H4 (cell line): ENCODE results near the gene SUPT20H. TPM values are rescaled to one million over a fixed set of nuclear protein-coding genes. Genes with fewer than 3 reads are reported as not detected.

Experiments
- DNase-seq: peaks from one replicate; pipeline ENCODE4 v3.0.0-alpha.2; 2015; ENCODE audit warnings: low spot score
- total RNA-seq: library from RNA; depleted of rRNA; stranded (reverse); fragments of >200 nt; shearing (Covaris generic); gene quantifications from 2 replicates; pipeline ENCODE4 v1.2.3, GENCODE V29; 2014; rRNA removed

Gene SUPT20H
- total RNA-seq, 1 experiment from 2014 or later, result 23.8 TPM

DNA sequence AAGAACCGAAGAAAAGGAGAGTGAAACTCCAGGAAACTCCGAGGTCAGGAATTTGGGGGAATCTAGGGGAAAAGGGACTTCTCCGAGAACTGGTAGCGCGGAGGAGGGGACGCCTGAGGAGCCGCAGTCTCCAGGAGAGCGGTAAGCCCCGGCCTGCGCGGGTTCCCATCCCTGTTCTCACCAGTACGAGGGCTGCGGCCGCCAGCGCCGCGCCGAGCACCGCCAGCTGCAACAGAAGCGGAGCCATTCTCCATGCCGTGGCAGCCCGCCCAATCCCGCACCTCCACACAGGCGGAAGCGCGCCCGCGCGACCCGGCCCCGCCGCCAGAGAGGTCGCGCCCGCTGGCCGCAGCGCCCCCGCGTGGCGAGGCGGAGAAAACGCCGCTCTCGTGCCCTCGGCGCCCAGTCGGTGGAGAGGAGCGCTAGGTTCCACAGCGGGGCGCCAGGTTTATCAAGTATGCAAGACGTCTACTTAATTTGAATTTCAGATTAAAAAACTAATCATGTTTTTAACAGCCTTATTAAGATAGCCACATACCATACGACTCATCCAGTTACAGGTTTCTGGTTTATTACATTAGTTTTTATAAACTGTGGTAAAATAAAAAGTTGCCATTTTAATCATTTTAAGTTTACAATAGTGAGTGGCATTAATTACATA lies 60.3 kb downstream of the SUPT20H start, which contains the start of gene ALG5:
TSS of gene ALG5 (minus strand) at position 287 of the 661 bp plus-strand sequence. CDS start at position 247, 40 bp downstream.
- DNase-seq, result peak; percentile 63

- no peak for DNase-seq
These were observed 60.9 kb downstream of the SUPT20H start for GRCh38 chr13:36998624-36999041.

- DNase-seq, result no peak
These were observed 61.6 kb downstream of the SUPT20H start for GRCh38 chr13:36997716-36998427.

GRCh38 chr13:36992362-36992761 lies 67.1 kb downstream of the SUPT20H start:
- DNase-seq, result no peak

GRCh38 chr13:36986462-36987240 lies 72.8 kb downstream of the SUPT20H start:
- no peak for DNase-seq

DNA sequence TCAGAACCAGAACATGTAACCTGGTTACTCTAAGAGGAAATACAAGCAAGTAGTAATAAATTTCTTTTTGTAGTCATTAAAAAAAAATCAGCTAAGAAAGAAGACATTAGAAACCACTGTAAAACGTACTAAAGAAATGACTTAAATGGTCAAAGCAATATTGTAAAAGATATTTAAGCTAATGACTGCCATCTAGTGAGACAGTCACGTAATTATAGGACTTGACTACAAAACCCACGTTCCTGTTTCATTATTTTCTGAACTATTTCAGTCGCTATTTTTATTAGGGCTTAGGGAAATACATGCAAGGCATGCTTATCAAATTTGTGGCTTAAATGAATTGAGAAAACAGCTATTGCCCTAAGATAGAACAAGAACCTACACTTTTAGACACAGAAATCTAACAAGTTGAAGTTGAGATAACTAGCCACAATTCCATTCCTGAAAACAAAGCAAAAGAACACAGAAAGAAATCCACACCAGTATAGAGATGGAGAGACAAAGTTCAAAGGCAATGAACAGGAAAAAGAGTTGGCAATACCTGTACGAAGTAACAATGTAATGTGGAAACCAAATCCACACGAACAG lies 78.2 kb downstream of the SUPT20H start:
- DNase-seq, result peak; percentile 39

DNA sequence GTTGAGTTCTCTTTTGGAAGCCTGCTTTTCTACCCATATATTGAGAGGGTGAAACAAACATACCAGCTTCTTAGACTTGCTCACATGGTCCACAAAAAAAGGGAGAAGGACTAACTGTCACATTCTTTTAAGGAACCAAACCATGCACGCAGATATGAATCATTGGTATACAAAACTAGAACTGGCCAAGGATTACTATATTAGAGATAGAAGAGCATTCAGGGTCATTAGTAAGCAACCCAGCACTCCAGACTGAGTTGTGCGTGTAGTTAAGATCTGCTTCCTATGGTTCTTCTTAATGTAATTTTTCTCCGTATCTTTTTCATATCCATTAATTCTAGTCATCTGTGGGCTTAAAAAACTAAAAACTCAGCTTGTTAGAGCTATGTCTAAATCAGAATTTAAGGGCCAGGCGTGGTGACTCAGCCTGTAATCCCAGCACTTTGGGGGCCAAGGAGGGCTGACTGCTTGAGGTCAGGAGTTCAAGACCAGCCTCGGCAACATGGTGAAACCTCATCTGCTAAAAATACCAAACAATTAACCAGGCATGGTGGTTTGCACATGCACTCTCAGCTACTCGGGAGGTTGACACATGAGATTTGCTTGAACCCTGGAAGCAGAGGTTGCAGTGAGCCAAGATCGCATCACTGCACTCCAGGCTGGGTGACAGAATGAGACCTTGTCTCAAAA lies 80.0 kb downstream of the SUPT20H start:
- no peak for DNase-seq

- DNase-seq, result no peak
These were observed 84.3 kb downstream of the SUPT20H start for GRCh38 chr13:36975172-36975571.

GRCh38 chr13:36973621-36974295 lies 85.7 kb downstream of the SUPT20H start:
- DNase-seq, result no peak

GRCh38 chr13:36973009-36973408 lies 86.5 kb downstream of the SUPT20H start:
- DNase-seq, result no peak

- DNase-seq, result no peak
These were observed 93.1 kb downstream of the SUPT20H start for GRCh38 chr13:36966404-36966803.

GRCh38 chr13:36965767-36966166 lies 93.7 kb downstream of the SUPT20H start:
- no peak for DNase-seq

GRCh38 chr13:36959456-36960116 lies 99.9 kb downstream of the SUPT20H start:
- DNase-seq, result no peak

Other genes with a start within 250 kb of the SUPT20H start
- 1.0 and 1.7 TPM in 2 replicates for gene RFXAP, start 240.5 kb downstream of the SUPT20H start, total RNA-seq
- 2.2 and 4.0 TPM in 2 replicates for gene SMAD9, start 139.4 kb downstream of the SUPT20H start, total RNA-seq
- 21.5 and 28.2 TPM in 2 replicates for gene ALG5, start 60.3 kb downstream of the SUPT20H start, total RNA-seq
- 55.9 and 60.1 TPM in 2 replicates for gene EXOSC8, start 58.9 kb downstream of the SUPT20H start, total RNA-seq
- not detected in 2 replicates for gene CSNK1A1L, start 46.0 kb upstream of the SUPT20H start, total RNA-seq